ENCODE results near the gene NPIPA1.
"Not testable (repeated sequence)": the region's sequence is repeated elsewhere in the genome, so short reads cannot be mapped to it uniquely, and the experiment has no call there.

NPIPA1 gene

GRCh38 chr16:14922285-14922684 lies 15.0 kb upstream of the NPIPA1 start:
- H3K4me3 ChIP-seq (ENCODE audit: low read depth in 1 of 2, low read length in 1 of 2); H3K4me1 ChIP-seq (ENCODE audit: control insufficient read depth in 1 of 2, insufficient read depth in 1 of 2, low read depth in 1 of 2, low read length in 1 of 2); H3K36me3 ChIP-seq; H3K27ac ChIP-seq; H3K9me3 ChIP-seq; H3K27me3 ChIP-seq: not testable (repeated sequence)

- H3K27ac ChIP-seq; H3K9me3 ChIP-seq; H3K27me3 ChIP-seq; H3K36me3 ChIP-seq; H3K4me3 ChIP-seq (ENCODE audit: low read depth in 1 of 2, low read length in 1 of 2); H3K4me1 ChIP-seq (ENCODE audit: control insufficient read depth in 1 of 2, insufficient read depth in 1 of 2, low read depth in 1 of 2, low read length in 1 of 2): not testable (repeated sequence)
Measured at GRCh38 chr16:14922968-14923367, 14.3 kb upstream of the NPIPA1 start.

GRCh38 chr16:14923394-14924088 lies 13.7 kb upstream of the NPIPA1 start:
- not testable (repeated sequence) for H3K9me3 ChIP-seq; H3K27ac ChIP-seq; H3K4me1 ChIP-seq (ENCODE audit: control insufficient read depth in 1 of 2, insufficient read depth in 1 of 2, low read depth in 1 of 2, low read length in 1 of 2); H3K4me3 ChIP-seq (ENCODE audit: low read depth in 1 of 2, low read length in 1 of 2); H3K27me3 ChIP-seq; H3K36me3 ChIP-seq

- not testable (repeated sequence) for H3K4me1 ChIP-seq (ENCODE audit: control insufficient read depth in 1 of 2, insufficient read depth in 1 of 2, low read depth in 1 of 2, low read length in 1 of 2); H3K27me3 ChIP-seq; H3K9me3 ChIP-seq; H3K4me3 ChIP-seq (ENCODE audit: low read depth in 1 of 2, low read length in 1 of 2); H3K27ac ChIP-seq; H3K36me3 ChIP-seq
Measured at GRCh38 chr16:14924359-14924758, 12.9 kb upstream of the NPIPA1 start.

GRCh38 chr16:14924982-14925381 lies 12.3 kb upstream of the NPIPA1 start:
- not testable (repeated sequence) for H3K9me3 ChIP-seq; H3K27ac ChIP-seq; H3K36me3 ChIP-seq; H3K4me3 ChIP-seq (ENCODE audit: low read depth in 1 of 2, low read length in 1 of 2); H3K27me3 ChIP-seq; H3K4me1 ChIP-seq (ENCODE audit: control insufficient read depth in 1 of 2, insufficient read depth in 1 of 2, low read depth in 1 of 2, low read length in 1 of 2)

- H3K4me1 ChIP-seq (ENCODE audit: control insufficient read depth in 1 of 2, insufficient read depth in 1 of 2, low read depth in 1 of 2, low read length in 1 of 2); H3K4me3 ChIP-seq (ENCODE audit: low read depth in 1 of 2, low read length in 1 of 2); H3K36me3 ChIP-seq; H3K27me3 ChIP-seq; H3K9me3 ChIP-seq; H3K27ac ChIP-seq: not testable (repeated sequence)
Measured at GRCh38 chr16:14928064-14928714, 9.1 kb upstream of the NPIPA1 start.

GRCh38 chr16:14929176-14929575 lies 8.1 kb upstream of the NPIPA1 start:
- H3K9me3 ChIP-seq; H3K36me3 ChIP-seq; H3K27me3 ChIP-seq; H3K4me1 ChIP-seq (ENCODE audit: control insufficient read depth in 1 of 2, insufficient read depth in 1 of 2, low read depth in 1 of 2, low read length in 1 of 2); H3K27ac ChIP-seq; H3K4me3 ChIP-seq (ENCODE audit: low read depth in 1 of 2, low read length in 1 of 2): not testable (repeated sequence)

GRCh38 chr16:14930246-14930645 lies 7.0 kb upstream of the NPIPA1 start:
- not testable (repeated sequence) for H3K4me1 ChIP-seq (ENCODE audit: control insufficient read depth in 1 of 2, insufficient read depth in 1 of 2, low read depth in 1 of 2, low read length in 1 of 2); H3K36me3 ChIP-seq; H3K4me3 ChIP-seq (ENCODE audit: low read depth in 1 of 2, low read length in 1 of 2); H3K27me3 ChIP-seq; H3K27ac ChIP-seq; H3K9me3 ChIP-seq

GRCh38 chr16:14930971-14931370 lies 6.3 kb upstream of the NPIPA1 start:
- H3K9me3 ChIP-seq; H3K27ac ChIP-seq; H3K4me3 ChIP-seq (ENCODE audit: low read depth in 1 of 2, low read length in 1 of 2); H3K4me1 ChIP-seq (ENCODE audit: control insufficient read depth in 1 of 2, insufficient read depth in 1 of 2, low read depth in 1 of 2, low read length in 1 of 2); H3K36me3 ChIP-seq; H3K27me3 ChIP-seq: not testable (repeated sequence)

GRCh38 chr16:14932581-14933375 lies 4.5 kb upstream of the NPIPA1 start:
- not testable (repeated sequence) for H3K4me3 ChIP-seq (ENCODE audit: low read depth in 1 of 2, low read length in 1 of 2); H3K27ac ChIP-seq; H3K27me3 ChIP-seq; H3K9me3 ChIP-seq; H3K4me1 ChIP-seq (ENCODE audit: control insufficient read depth in 1 of 2, insufficient read depth in 1 of 2, low read depth in 1 of 2, low read length in 1 of 2); H3K36me3 ChIP-seq

GRCh38 chr16:14937994-14938393 lies 751 bp downstream of the NPIPA1 start:
- H3K36me3 ChIP-seq; H3K27ac ChIP-seq; H3K9me3 ChIP-seq; H3K4me1 ChIP-seq (ENCODE audit: control insufficient read depth in 1 of 2, insufficient read depth in 1 of 2, low read depth in 1 of 2, low read length in 1 of 2); H3K27me3 ChIP-seq; H3K4me3 ChIP-seq (ENCODE audit: low read depth in 1 of 2, low read length in 1 of 2): not testable (repeated sequence)

- H3K27me3 ChIP-seq; H3K4me3 ChIP-seq (ENCODE audit: low read depth in 1 of 2, low read length in 1 of 2); H3K36me3 ChIP-seq; H3K9me3 ChIP-seq; H3K4me1 ChIP-seq (ENCODE audit: control insufficient read depth in 1 of 2, insufficient read depth in 1 of 2, low read depth in 1 of 2, low read length in 1 of 2); H3K27ac ChIP-seq: not testable (repeated sequence)
Measured at GRCh38 chr16:14942686-14943085, 5.4 kb downstream of the NPIPA1 start.
